ENCODE results near the gene PRSS27.
"Not testable (repeated sequence)": the region's sequence is repeated elsewhere in the genome, so short reads cannot be mapped to it uniquely, and the experiment has no call there.

PRSS27 gene

DNA sequence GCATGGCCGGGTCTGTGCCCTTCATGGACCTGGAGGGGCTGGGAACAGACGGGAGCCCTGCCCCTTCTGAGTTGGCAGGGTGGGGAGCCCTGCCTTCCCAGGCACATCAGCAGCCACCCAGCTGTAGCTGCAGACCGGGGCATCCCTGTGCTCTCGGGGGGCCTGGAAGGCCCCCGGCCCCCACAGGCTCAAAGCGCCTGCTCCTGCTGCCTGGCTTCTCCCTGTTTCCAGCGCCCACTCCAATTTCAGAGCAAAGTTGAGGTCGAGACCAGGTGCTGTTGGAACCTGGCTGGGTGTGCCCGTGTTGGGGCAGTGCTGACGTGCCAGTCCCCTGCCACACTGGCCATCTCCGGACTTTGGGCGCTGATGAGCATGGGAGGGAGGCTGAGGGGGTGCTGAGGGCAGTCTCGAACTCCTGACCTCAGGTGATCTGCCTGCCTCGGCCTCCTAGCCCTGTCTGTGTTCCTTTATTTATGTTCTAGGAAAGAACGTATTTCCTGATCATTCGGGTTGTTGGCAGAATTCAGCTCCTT is 4.9 kb upstream of the PRSS27 start:
- DNase-seq (ENCODE audit: low read depth in 2 of 2, low spot score in 1 of 2): no peak

DNA sequence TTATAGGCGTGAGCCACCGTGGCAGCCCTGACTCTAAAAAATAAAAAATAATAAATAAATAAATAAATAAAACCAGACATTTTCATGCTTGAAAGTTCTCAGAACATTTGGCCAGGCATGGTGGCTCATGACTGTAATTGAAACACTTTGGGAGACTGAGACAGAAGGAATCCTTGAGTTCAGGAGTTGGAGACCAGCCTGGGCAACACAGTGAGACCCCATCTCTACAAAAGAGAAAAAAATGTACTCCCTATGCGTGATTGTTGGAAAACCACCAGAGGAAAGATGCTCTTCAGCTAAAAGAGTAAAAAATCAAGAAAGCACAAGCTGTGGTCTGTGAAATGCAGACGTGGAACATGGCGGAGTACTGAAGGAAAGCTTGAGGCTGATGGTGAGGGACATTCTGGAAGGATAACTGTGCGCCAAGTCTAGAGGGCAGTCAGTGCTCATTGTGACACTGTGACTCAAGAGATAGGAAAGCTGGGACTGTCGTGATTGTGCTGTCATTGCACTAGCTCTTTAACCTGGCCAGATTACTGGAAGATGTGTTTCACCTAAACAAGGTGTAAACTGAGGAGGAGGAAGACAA is 4.2 kb upstream of the PRSS27 start:
- no peak for DNase-seq (ENCODE audit: low read depth in 2 of 2, low spot score in 1 of 2)

DNA sequence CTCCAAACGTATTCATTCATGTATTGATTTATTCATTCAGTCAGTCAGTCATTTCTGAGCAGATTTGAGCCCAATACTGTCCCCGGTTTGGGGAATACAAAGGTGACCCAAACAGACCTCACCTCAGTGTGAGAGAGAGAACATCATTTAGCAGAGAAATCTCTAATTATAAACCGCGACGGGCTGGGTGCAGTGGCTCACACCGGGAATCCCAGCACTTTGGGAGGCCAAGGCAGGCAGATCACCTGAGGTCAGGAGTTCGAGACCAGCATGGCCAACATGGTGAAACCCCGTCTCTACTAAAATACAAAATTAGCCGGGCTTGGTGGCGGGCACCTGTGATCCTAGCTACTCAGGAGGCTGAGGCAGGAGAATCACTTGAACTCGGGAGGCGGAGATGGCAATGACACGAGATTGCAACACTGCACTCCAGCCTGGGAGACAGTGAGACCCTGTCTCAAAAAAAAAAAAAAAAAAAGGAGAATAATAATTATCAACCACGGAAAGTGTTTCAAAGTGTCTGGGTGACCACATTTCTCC is 1.7 kb upstream of the PRSS27 start:
- DNase-seq (ENCODE audit: low read depth in 2 of 2, low spot score in 1 of 2): not testable (repeated sequence)

DNA sequence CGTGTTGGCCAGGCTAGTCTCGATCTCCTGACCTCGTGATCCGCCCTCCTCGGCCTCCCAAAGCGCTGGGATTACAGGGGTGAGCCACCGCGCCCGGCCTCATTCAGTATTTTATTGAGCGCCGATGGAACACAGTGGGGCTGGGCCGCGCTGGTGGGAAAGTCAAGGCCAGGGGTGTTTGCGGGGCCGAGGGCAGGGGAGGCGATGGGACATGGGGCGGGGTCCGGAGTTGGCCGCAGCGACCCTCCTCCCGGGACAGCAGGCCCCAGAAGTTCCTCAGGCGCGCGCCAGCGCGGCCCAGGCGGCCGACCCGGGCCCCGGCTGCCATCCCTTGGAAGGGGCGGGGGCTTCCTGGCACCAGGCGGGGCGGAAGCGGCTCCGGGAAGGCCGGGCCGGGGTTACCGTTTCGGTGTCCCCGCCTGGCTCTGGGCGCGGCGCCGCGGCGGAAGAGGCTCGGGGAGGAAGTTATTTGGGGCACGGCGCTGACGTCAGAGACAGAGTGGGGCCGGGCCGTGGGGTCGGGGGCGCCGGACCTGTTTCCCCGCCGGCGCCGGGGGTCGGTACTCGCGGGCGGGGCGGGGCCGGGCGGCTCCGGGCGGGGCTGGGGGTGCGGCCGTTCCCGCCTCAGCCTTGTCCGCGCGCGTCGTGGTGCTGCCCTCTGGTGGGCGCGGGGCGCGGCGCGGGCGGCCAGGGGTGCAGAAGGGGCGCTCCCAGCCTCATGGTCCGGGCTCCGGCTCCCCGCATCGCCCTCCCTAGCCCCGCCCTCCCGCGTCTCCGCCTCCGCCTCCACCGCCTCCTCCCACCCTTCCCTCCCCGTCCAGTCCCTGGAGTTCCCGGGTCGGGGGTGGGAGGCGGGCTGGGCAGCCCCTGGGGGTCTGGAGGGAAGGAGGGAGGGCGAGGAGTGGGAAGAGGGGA is 952 bp upstream of the PRSS27 start:
- DNase-seq (ENCODE audit: low read depth in 2 of 2, low spot score in 1 of 2): peak; percentile 58 to 62

DNA sequence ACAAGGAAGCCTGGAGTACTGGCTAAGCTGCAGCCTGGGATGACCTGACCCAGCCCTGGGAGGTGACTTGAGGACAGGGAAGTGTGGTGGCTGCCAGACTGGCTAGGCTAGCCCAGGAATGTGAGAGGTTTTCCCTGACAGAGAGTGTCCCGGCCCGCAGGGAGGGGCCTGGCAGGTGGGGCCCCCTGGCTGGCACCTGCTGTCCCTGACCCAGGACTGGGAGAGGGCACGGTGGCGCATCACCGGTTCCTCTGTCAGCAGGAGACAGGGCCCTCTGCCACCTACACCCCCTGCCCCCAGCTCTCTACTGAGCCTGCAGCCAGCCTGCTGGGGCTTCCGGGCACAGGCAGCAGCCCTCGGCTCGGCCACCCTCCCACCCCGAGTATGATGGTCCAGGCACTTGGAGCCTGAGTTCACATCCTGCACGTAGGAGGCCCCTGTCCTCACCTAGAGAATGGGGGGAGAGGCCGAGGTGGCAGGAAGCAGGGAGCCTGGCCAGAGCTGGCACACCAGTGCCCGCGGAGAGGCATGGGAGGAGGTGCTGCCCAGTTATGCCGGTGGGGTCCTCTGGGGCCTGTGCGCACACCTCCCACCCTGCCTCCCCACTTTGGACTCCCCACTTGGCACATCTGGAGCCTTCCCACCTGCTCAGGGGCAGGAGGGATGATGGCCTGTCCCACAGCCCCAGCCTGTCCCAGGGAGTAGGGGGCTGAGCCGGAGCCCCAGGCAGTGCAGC is 528 bp downstream of the PRSS27 start:
- no peak for DNase-seq (ENCODE audit: low read depth in 2 of 2, low spot score in 1 of 2)

DNA sequence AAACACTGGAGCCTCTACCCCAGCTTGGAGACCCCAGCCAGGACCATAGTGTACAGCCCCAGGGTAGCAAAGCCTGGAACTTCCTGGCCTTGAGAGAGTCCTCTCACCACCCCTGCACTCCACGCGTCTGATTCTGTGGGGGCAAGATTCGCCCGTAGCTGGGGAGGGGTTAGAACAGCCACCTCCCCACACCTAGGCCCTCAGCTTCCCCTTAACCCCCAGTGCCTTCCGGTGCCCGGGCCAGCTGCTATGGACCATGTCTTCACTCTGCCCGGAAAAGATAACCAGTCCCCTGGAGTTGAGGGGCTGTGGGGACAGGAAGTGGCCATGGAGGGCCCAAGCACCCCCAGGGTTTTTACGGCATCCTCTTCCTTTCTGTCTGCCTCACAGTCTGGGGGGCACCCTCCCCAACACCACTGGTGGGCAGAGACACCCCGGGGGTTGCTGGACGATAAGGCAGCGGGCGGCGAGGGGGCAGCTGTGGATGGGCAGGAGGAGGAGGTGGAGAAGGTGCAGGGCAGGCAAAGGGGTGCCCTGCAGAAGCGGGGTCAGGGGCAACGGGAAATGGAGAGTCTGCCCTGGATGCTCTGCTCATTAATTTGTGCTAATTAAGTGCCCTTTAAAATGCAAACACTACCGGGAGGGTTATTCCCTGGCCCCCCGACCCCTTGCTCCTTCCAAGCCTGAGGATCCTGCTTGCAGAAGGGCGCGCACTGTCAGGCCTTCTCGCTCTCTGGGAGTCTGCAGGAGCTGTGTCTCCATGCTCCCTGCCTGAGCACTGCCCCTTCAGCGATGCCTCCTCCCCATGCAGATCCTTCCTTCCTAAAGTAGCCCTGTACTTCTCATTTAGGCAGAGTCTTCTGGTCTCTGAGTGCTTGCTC is 2.4 kb downstream of the PRSS27 start:
- DNase-seq (ENCODE audit: low read depth in 2 of 2, low spot score in 1 of 2): no peak

DNA sequence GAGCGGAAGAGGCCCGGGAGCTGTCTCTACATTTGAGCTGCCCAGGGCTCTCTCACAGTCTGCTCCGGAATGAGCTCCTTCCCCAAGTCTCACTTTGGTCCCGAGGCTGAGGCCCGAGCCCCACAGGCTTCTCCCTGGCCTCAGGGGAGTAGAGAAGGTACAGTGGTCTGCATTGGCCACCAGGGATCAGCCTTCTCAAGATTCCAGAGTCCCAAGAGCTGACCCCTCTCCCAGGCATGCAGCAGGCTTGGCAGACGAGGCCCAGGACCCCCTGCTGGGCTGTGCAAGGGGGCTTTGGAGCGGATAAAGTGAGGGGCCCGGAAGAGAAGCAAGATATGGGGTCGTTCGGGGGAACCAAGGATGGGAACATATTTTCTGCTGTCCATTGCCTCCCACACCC is 3.1 kb downstream of the PRSS27 start:
- DNase-seq (ENCODE audit: low read depth in 2 of 2, low spot score in 1 of 2): no peak

DNA sequence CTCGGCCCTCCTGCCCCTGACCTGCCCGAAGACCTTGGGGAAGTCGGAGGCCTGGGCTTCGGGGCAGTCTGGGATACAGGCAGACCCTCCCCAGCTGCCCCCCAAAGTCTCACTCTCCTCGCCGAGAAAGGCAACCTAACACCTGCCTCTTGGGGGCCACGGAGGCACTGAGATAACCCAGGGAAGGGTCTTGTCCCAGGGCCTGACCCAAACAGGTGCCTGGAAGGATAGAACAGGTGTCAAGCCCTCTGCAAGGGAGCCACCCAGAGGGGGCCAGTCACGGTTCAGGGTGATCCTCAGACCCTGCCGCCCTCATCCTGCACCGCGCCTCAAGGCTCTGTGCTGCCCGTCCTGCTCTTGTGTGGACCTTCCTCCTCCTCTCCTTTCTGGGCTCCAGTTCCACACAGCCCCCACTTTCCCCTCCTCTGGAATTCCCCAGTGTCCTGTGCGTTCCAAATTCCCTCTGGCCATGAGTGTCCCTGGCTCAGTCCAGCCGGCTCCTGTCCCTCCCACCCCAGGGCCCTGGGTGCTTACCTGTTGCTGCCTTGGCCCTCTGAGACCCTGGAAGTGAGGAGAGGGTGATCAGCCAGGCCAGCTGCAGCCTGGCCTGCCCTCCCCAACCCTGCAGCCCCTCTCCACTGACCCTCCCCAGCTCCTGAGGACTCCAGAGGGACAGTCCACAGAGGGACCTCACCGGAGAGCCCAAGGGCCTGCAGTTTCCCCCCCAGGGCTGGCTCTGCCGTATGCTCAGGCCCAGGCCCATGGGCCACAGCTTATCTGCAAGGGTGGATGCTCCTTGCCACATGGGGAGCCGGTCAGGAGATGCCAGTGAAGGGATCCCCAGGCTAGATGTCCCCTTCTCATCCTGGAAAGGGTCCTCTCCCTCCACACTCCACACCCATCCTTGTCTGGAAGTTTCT is 3.8 kb downstream of the PRSS27 start:
- DNase-seq (ENCODE audit: low read depth in 2 of 2, low spot score in 1 of 2): no peak

DNA sequence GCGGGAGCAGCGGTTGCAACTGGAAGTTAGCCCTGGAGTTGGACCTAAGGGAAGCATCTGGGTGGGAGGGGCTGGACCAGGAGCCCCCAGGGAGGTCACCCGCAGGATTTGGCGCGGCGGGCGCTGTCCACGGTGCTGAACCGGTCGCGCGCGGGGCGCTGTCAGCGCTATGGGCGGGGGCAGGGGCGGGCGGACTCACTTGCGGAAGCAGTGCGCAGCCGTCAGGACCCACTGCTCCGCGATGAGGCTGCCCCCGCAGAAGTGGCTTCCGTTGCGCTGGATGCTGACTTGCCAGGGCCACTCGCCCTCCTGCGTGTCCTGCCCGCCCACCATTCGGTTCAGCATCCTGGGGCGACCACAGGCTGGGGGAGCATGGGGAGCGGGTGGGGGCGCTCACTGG is 4.5 kb downstream of the PRSS27 start:
- DNase-seq (ENCODE audit: low read depth in 2 of 2, low spot score in 1 of 2): peak; percentile 60 to 78

DNA sequence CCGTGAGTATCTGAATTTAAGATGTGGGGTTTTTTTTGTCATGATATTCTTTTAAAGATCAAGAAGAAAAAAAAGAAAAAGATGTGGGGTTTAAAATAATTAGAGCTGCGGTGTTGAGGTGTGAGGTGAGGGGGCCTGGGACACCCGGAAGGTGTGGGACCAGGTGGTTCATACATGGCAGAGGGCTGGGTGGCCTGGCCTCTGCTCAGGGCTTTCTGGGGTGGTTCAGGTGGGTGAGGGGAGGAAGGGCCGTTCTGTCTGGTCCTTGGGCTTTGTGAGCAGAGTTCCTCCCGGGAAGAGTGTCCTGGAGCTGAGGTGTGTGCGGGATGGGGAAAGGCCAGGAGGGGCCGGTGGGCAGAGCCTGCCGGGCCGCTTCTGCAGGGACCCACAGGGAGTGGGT is 5.0 kb downstream of the PRSS27 start:
- DNase-seq (ENCODE audit: low read depth in 2 of 2, low spot score in 1 of 2): no peak

DNA sequence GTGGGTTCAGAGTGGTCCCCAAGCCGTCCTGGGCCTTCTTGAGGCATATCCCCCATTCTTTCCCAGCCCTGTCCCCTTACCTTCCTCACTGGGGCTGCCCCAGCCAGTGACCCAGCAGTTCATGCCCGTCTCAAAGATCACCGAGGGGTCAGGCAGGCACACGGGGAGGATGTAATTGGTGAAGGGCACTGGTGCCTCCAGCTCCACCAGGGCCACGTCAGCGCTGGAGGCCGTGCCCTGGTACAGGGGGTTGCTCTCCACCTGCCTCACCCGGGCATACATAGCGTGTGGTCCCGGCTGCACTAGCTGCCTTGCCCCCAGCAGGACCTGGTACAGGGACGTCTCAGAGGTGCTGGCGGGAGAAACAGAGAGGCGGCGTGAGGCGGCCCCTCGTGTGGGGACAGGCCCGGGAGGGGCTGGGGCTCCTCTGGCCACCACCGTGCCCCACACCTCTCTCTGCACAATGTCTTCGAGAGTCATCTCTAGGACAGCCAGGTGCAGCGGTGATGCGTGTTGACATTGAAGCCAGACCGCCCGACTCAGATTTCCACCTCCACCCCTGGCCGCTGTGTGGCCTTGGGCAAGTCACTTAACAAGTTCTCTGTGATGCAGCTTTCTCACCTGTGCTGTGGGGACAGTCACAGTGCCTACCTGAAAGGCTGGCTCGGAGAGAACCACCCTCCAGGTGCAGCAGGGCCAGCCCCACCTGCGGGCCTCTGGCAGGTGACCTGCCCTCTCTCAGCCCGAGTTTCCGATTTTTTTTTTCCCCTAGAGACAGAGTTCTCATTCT is 5.8 kb downstream of the PRSS27 start:
- no peak for DNase-seq (ENCODE audit: low read depth in 2 of 2, low spot score in 1 of 2)

DNA sequence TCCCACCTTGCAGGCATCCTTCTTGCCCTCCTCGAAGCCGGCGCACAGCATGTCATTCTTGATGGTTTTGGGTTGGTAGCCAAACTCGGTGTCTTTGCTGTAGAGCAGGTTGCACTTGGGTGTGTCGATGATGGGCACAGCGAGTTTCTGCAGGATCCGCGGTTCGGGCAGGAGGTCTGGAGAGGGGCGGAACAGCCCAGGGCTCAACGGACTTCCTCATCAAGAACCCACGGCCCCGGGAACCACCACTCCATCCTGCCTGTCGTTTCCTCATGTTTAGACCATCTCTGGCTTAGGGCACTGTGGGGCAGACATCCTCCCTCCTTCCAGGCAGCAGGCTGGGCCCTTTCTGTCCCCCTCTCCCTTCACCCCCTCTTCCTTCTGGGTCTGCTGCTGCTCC is 6.5 kb downstream of the PRSS27 start:
- no peak for DNase-seq (ENCODE audit: low read depth in 2 of 2, low spot score in 1 of 2)

DNA sequence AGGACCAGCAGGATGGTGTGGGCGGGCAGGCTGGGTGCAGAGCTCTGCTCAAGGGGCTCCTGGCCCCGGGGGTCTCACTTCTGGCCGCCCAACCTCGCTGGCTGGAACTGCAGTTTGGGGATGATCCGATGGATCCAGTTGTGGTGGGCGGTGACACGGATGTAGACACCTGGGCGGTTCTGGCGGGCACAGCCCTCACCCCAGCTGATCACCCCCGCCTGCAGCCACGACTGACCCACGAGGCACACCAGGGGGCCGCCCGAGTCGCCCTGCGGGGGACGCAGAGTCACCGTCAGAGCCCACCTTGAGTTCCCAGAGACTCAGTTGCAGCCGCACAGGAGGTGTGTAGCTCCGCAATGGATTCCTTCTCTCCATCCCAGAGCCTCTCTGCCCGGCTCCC is 7.5 kb downstream of the PRSS27 start:
- no peak for DNase-seq (ENCODE audit: low read depth in 2 of 2, low spot score in 1 of 2)

DNA sequence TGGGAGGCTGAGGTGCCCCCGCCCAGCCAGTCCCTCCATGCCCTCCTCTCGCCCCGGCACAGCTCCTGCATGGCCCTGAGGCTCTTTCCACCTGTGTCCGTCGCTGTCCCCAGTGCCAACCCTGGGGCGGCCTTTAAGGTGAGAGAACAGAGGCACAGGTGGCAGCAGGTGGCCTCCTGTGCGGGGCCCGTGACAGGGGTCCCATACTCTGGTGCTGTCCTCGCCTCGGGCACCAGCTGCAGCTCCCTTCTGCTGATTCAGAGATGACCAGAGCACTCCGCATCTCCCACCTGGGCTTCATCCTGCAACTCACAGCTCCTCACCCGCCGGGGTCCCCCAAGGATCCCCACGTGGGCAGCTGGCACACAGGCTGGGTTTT is 8.0 kb downstream of the PRSS27 start:
- no peak for DNase-seq (ENCODE audit: low read depth in 2 of 2, low spot score in 1 of 2)

DNA sequence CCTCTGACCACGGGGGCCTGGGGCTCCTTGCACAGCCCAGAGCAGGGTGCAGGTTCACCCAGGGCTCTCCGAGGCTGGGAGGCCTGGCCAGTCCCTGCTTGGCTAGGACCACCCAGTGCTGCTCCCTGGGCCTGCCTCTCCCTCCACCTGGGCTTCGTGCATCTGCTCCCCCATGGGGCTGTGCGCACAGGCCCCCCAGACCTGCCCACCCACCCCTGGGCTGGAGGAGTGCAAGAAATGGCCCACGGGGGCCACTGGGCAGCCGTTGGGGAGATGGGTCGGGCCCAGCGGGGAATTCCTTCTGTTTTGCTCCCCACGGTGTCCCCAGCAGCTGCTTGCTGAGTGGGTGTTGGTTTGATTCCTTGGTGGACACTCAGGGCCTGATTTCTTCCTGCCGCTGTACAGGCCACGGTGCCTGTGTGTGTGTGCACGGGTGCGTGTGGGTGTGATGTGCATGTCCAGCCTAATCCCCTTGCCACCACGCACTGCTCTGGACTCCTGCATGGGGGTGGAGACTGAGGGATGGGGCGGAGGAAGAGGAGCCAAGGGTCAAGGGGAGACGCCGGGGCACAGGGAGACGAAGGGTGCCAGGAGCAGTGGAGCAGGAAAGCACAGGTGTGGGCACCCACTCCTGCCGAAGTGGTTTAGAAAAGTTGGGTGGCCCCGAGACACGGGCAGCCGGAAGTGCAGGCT is 8.5 kb downstream of the PRSS27 start:
- DNase-seq (ENCODE audit: low read depth in 2 of 2, low spot score in 1 of 2): no peak

DNA sequence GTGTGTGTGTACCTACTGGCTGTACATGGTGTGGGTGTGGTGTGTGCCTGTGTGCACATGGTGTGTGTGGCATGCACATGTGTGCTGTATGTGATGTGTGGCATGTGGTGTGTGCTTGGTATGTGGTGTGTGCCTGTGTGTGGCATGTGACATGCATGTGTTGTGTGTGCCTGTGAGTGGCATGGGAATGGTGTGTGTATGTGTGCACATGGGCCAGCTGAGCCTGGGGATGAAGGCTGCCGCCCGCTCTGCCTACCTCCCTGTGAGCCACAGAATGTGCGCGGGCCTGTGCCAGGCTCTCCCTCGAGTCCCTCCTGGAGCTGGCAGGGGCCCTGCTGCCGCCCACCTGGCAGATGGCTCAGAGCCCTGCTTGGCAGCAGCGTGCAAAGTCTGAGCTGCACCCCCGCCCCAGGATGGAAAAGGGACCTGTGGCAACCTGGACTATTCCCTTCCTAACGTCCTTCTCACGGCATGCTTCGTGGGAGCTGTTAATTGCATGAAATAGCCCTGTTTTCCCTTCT is 9.3 kb downstream of the PRSS27 start:
- DNase-seq (ENCODE audit: low read depth in 2 of 2, low spot score in 1 of 2): no peak

DNA sequence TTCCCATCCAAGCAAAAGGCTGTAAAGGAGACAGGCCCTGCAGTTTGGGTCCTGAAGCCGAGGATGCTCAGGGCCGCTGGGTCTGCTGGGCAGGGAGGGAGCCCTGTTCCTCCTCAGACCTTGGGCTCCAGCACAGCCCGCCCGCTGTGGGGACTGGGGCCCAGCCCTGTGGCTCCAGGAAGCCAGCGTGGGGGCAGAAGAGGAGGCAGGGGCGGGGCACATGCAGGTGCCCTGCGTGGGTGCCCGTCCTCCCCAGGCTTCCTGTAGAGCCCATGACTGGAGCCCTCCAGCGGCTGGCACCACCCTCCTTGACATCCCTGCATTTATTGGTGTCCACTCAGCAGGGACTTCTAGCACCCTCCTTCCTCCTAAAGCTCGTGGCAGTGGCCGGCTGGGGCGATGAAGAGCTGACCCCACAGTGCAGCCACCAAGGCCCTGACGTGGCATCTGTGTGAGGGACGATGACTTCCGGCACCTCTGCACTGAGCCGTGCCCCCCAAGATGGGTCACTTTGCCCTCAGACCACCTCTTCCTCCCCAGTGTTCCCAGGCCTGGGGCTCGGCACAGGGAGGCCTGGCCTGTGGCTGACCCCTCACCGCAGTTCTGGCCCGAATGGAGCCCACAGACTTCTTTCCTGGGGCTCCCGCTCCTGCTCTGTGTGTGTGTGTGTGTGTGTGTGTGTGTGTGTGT is 9.9 kb downstream of the PRSS27 start:
- DNase-seq (ENCODE audit: low read depth in 2 of 2, low spot score in 1 of 2): no peak

Measured in stimulated activated CD8-positive, alpha-beta memory T cell treated with anti-CD3 and anti-CD28 coated beads, Interleukin-4, amount 100 ng/mL, for 1 hour (primary cell).